HepG2 (cell line): ENCODE data around the gene BCL2L2. TPM values are rescaled to one million over a fixed set of nuclear protein-coding genes. Genes with fewer than 3 reads are reported as not detected.

ENCODE experiments used
- ARNT2 ChIP-seq: sonication (generic); formaldehyde crosslinking; IDR thresholded peaks from 2 replicates; pipeline ENCODE4 v1.8.0; 2022; ENCODE audit warnings: mild to moderate bottlenecking, low read depth, missing genetic modification reagents, moderate library complexity
- CENPX ChIP-seq: sonication (generic); formaldehyde crosslinking; IDR thresholded peaks from 2 replicates; pipeline ENCODE4 v1.9.0; 2021; ENCODE audit warnings: mild to moderate bottlenecking, missing genetic modification reagents, moderate library complexity
- DR1 ChIP-seq: sonication (generic); formaldehyde crosslinking; IDR thresholded peaks from 2 replicates; pipeline ENCODE4 v1.8.0; 2021; ENCODE audit warnings: mild to moderate bottlenecking, missing genetic modification reagents, inconsistent platforms
- FOXO1 ChIP-seq: sonication (generic); formaldehyde crosslinking; IDR thresholded peaks from 2 replicates; pipeline ENCODE4 v1.4.0; 2020; ENCODE audit warnings: missing genetic modification reagents
- HOXA5 ChIP-seq: sonication (generic); formaldehyde crosslinking; IDR thresholded peaks from 2 replicates; pipeline ENCODE4 v1.4.0; 2020; ENCODE audit warnings: missing genetic modification reagents
- MTA1 ChIP-seq: sonication (generic); formaldehyde crosslinking; IDR thresholded peaks from 2 replicates; pipeline ENCODE4 v1.4.0; 2020; ENCODE audit warnings: missing genetic modification reagents, mild to moderate bottlenecking, borderline replicate concordance
- MYC ChIP-seq: sonication (generic); formaldehyde crosslinking; IDR thresholded peaks from 2 replicates; pipeline ENCODE4 v1.9.0; 2021; ENCODE audit warnings: missing genetic modification reagents, borderline replicate concordance
- NFE2L2 ChIP-seq: fragments of 150-350 bp; IDR thresholded peaks from 2 replicates; pipeline ENCODE4 v1.6.1; 2014; ENCODE audit warnings: low read length
- TBP ChIP-seq: sonication (generic); formaldehyde crosslinking; IDR thresholded peaks from 2 replicates; pipeline ENCODE4 v1.5.0; 2020; ENCODE audit warnings: missing genetic modification reagents
- ZBTB8A ChIP-seq: sonication (generic); formaldehyde crosslinking; IDR thresholded peaks from 2 replicates; pipeline ENCODE4 v1.4.0; 2020; ENCODE audit warnings: mild to moderate bottlenecking, low read depth, missing genetic modification reagents, borderline replicate concordance
- ZC3H4 ChIP-seq: sonication (generic); formaldehyde crosslinking; IDR thresholded peaks from 2 replicates; pipeline ENCODE4 v1.4.0; 2020; ENCODE audit warnings: missing genetic modification reagents, borderline replicate concordance
- ZFX ChIP-seq: sonication (generic); formaldehyde crosslinking; IDR thresholded peaks from 2 replicates; pipeline ENCODE4 v1.4.0; 2020; ENCODE audit warnings: mild to moderate bottlenecking, low read depth, missing genetic modification reagents, moderate library complexity
- ZNF121 ChIP-seq: sonication (generic); formaldehyde crosslinking; IDR thresholded peaks from 2 replicates; pipeline ENCODE4 v1.5.0; 2020; ENCODE audit warnings: mild to moderate bottlenecking, missing genetic modification reagents
- ZNF124 ChIP-seq: sonication (generic); formaldehyde crosslinking; IDR thresholded peaks from 2 replicates; pipeline ENCODE4 v1.4.0; 2020; ENCODE audit warnings: missing genetic modification reagents
- ZNF253 ChIP-seq: sonication (generic); formaldehyde crosslinking; IDR thresholded peaks from 2 replicates; pipeline ENCODE4 v1.8.0; 2022; ENCODE audit warnings: mild to moderate bottlenecking, missing genetic modification reagents, borderline replicate concordance
- ZNF446 ChIP-seq: sonication (generic); formaldehyde crosslinking; IDR thresholded peaks from 2 replicates; pipeline ENCODE4 v1.5.0; 2020; ENCODE audit warnings: mild to moderate bottlenecking, missing genetic modification reagents
- ZNF607 ChIP-seq: sonication (generic); formaldehyde crosslinking; IDR thresholded peaks from 2 replicates; pipeline ENCODE4 v1.5.1; 2020; ENCODE audit warnings: missing genetic modification reagents, mild to moderate bottlenecking, borderline replicate concordance
- ZNF781 ChIP-seq: sonication (generic); formaldehyde crosslinking; IDR thresholded peaks from 2 replicates; pipeline ENCODE4 v1.5.1; 2020; ENCODE audit warnings: borderline replicate concordance, mild to moderate bottlenecking, missing genetic modification reagents; ENCODE audit errors: not compliant biosample characterization
- ZNF792 ChIP-seq: IDR thresholded peaks from 2 replicates; pipeline ENCODE4 v1.6.1; 2016
- ZNF816 ChIP-seq: sonication (generic); formaldehyde crosslinking; IDR thresholded peaks from 2 replicates; pipeline ENCODE4 v1.8.0; 2022; ENCODE audit warnings: missing genetic modification reagents, mild to moderate bottlenecking, borderline replicate concordance
- ZNF883 ChIP-seq: sonication (generic); formaldehyde crosslinking; IDR thresholded peaks from 2 replicates; pipeline ENCODE4 v1.5.1; 2020; ENCODE audit warnings: mild to moderate bottlenecking, missing genetic modification reagents; ENCODE audit errors: not compliant biosample characterization
- polyA plus RNA-seq, 8 experiments: library from polyadenylated mRNA; depleted of rRNA in 3 of 8; stranded (reverse) in 7 of 8; unstranded in 1 of 8; fragments of >200 nt; fragmentation: Illumina TruSeq in 4 of 8; extraction: Trizol in 4 of 8; gene quantifications; 2 replicates each; pipeline versions ENCODE4 v1.2.1 to v1.2.3, GENCODE V29; 2011 to 2016; ENCODE audit warnings: low read depth in 4 of 8, missing spikeins in 1 of 8, mixed read lengths in 1 of 8; ENCODE audit not compliant: insufficient read depth in 1 of 8
- total RNA-seq, 5 experiments: library from RNA; depleted of rRNA; stranded (reverse); fragments of >200 nt; fragmentation: Illumina TruSeq; extraction: Trizol; gene quantifications; 2 replicates each; pipeline ENCODE4 v1.2.3, GENCODE V29; 2016; ENCODE audit warnings: low read depth in 1 of 5
- TF ChIP-seq, protein P1 (sequence below): sonication (generic); formaldehyde crosslinking; IDR thresholded peaks from 2 replicates; pipeline ENCODE4 v1.5.1; 2020; ENCODE audit warnings: missing genetic modification reagents, mild to moderate bottlenecking, borderline replicate concordance
- TF ChIP-seq, protein P2 (sequence below): IDR thresholded peaks from 2 replicates; pipeline ENCODE4 v1.6.1; 2016; ENCODE audit warnings: low read depth, borderline replicate concordance
- TF ChIP-seq, protein P3 (sequence below): sonication (generic); formaldehyde crosslinking; IDR thresholded peaks from 2 replicates; pipeline ENCODE4 v1.4.0; 2020; ENCODE audit warnings: missing genetic modification reagents

The BCL2L2 gene
- total and polyA plus RNA-seq, 2 of the 13 experiments (the other 11 are each of a cell fraction or from before 2014, with no cell fraction given): 28.1 to 49.8 TPM

DNA sequence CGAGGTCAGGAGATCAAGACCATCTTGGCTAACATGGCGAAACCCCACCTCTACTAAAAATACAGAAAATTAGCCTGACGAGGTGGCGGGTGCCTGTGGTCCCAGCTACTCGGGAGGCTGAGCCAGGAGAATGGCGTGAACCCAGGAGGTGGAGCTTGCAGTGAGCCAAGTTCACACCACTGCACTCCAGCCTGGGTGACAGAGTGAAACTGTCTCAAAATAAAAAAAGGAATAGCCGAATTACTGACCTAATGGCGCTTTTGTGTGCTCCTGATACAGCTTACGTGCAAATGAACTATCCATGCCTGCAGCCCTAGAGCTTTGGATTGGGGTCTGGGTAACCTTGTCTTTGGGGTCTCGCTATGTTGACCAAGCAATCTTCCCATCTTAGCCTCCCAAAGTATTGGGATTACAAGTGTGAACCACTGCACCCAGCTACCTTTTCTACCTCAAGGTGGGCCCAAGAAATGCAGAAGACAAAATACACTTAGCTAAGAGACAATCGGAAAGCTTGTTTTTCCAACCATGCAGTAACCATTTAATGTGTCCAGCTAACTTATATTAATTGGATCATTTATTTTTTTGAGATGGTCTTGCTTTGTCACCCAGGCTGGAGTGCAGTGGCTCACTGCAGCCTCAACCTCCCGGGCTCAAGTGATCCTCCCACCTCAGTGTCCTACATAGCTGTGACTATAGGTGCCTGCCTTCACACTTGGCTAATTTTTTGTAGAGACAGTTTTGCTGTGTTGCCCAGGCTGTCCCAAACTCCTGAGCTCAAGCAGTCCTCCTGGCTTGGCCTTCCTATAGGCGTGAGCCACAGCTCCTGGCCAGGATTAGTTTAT lies 20.1 kb downstream of the BCL2L2 start (continued):
- TF ChIP-seq CENPX (CRISPR knock-in tag) (no peak), DR1 (CRISPR knock-in tag) (no peak; the same call in 1 of the 2 replicates), ZBTB8A (CRISPR knock-in tag) (no peak), FOXO1 (CRISPR knock-in tag) (0 out of 2 replicates have a peak, but pooled peaks have one; percentile 18), HOXA5 (CRISPR knock-in tag) (no peak), ZFX (peak; percentile 48; the same call in 1 of the 2 replicates), ZNF816 (CRISPR knock-in tag) (no peak), ZNF781 (peak; percentile 57), ZNF607 (CRISPR knock-in tag) (no peak), ZNF253 (CRISPR knock-in tag) (no peak), ZNF121 (CRISPR knock-in tag) (no peak), MTA1 (no peak), ZNF446 (no peak), ZC3H4 (peak; percentile 41), ARNT2 (no peak; the same call in 1 of the 2 replicates), ZNF792 (CRISPR knock-in tag) (no peak), TBP (CRISPR knock-in tag) (no peak), MYC (CRISPR knock-in tag) (no peak), ZNF883 (CRISPR knock-in tag) (no peak), NFE2L2 (no peak), ZNF124 (no peak; the same call in 1 of the 2 replicates)
- TF ChIP-seq, protein P1, sequence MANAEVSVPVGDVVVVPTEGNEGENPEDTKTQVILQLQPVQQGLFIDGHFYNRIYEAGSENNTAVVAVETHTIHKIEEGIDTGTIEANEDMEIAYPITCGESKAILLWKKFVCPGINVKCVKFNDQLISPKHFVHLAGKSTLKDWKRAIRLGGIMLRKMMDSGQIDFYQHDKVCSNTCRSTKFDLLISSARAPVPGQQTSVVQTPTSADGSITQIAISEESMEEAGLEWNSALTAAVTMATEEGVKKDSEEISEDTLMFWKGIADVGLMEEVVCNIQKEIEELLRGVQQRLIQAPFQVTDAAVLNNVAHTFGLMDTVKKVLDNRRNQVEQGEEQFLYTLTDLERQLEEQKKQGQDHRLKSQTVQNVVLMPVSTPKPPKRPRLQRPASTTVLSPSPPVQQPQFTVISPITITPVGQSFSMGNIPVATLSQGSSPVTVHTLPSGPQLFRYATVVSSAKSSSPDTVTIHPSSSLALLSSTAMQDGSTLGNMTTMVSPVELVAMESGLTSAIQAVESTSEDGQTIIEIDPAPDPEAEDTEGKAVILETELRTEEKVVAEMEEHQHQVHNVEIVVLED (CRISPR knock-in tag): no peak
- TF ChIP-seq, protein P2, sequence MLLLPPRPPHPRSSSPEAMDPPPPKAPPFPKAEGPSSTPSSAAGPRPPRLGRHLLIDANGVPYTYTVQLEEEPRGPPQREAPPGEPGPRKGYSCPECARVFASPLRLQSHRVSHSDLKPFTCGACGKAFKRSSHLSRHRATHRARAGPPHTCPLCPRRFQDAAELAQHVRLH (CRISPR knock-in tag): no peak
- TF ChIP-seq, protein P3, sequence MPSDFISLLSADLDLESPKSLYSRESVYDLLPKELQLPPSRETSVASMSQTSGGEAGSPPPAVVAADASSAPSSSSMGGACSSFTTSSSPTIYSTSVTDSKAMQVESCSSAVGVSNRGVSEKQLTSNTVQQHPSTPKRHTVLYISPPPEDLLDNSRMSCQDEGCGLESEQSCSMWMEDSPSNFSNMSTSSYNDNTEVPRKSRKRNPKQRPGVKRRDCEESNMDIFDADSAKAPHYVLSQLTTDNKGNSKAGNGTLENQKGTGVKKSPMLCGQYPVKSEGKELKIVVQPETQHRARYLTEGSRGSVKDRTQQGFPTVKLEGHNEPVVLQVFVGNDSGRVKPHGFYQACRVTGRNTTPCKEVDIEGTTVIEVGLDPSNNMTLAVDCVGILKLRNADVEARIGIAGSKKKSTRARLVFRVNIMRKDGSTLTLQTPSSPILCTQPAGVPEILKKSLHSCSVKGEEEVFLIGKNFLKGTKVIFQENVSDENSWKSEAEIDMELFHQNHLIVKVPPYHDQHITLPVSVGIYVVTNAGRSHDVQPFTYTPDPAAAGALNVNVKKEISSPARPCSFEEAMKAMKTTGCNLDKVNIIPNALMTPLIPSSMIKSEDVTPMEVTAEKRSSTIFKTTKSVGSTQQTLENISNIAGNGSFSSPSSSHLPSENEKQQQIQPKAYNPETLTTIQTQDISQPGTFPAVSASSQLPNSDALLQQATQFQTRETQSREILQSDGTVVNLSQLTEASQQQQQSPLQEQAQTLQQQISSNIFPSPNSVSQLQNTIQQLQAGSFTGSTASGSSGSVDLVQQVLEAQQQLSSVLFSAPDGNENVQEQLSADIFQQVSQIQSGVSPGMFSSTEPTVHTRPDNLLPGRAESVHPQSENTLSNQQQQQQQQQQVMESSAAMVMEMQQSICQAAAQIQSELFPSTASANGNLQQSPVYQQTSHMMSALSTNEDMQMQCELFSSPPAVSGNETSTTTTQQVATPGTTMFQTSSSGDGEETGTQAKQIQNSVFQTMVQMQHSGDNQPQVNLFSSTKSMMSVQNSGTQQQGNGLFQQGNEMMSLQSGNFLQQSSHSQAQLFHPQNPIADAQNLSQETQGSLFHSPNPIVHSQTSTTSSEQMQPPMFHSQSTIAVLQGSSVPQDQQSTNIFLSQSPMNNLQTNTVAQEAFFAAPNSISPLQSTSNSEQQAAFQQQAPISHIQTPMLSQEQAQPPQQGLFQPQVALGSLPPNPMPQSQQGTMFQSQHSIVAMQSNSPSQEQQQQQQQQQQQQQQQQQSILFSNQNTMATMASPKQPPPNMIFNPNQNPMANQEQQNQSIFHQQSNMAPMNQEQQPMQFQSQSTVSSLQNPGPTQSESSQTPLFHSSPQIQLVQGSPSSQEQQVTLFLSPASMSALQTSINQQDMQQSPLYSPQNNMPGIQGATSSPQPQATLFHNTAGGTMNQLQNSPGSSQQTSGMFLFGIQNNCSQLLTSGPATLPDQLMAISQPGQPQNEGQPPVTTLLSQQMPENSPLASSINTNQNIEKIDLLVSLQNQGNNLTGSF (CRISPR knock-in tag): no peak
